22Rv1 (cell line): ENCODE results near the gene AP5M1.
"Not testable (repeated sequence)": the region's sequence is repeated elsewhere in the genome, so short reads cannot be mapped to it uniquely, and the experiment has no call there.

ENCODE experiments used
- H3K27ac ChIP-seq: fragments of 450-650 bp; 2 replicates; pipeline ENCODE4 v1.5.1; 2017
- ZFX ChIP-seq: fragments of 450-650 bp; IDR thresholded peaks from 2 replicates; pipeline ENCODE4 v1.6.1; 2017; ENCODE audit warnings: antibody characterized with exemption, borderline replicate concordance
- TF ChIP-seq, protein P1 (sequence below): fragments of 450-650 bp; IDR thresholded peaks from 2 replicates; pipeline ENCODE4 v1.5.1; 2017; ENCODE audit warnings: mild to moderate bottlenecking

Gene AP5M1, protein sequence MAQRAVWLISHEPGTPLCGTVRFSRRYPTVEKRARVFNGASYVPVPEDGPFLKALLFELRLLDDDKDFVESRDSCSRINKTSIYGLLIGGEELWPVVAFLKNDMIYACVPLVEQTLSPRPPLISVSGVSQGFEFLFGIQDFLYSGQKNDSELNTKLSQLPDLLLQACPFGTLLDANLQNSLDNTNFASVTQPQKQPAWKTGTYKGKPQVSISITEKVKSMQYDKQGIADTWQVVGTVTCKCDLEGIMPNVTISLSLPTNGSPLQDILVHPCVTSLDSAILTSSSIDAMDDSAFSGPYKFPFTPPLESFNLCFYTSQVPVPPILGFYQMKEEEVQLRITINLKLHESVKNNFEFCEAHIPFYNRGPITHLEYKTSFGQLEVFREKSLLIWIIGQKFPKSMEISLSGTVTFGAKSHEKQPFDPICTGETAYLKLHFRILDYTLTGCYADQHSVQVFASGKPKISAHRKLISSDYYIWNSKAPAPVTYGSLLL

DNA sequence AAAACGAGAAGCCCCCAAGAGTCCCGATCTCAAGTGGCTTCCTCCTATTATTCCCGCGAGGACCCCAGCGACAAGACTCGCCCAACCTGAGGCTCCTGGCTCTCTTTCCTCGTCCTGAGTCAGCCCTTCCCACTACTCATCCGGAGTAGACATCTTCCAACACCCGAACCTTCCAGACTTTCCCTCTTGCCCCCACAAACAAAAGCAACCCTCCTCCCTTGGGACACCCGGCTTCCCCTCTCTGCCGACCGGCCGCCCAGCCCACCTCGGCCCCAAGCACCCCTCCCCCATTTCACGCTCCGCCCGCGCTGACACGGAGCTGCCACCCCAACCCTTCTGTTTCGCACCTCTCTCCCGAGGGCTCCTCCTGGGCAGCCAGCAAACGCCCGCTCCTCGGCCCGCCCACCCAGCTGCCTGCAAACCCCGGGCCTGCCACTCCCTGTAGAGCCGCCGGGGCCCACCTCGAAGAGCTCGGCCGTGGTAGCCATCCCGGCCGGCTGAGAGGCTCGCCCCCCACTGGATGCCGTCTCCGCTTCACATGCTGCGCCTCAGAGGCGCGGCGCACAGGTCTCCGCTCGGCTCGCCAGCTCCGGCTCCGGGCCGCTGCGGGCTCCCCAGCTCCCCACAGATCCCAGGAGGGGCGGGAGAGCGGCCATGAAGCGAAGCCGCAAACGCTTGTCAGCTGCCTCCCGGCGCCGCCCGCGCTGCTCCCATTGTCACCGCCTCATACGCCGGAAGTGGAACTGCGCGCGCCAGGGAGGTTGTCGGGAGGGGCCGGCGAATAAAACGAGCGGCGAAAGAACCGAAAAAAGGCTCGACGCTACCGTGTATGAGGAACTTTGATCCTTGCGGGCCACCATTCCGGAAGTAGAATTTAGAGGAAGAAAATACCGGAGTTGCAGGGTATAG is at the start of gene AP5M1, which contains the start of gene EXOC5:
TSS of gene AP5M1 (plus strand) at position 811 of the 909 bp plus-strand sequence. CDS start 344 bp downstream, outside the sequence.
TSS of gene EXOC5 (minus strand) at position 745 of the 909 bp plus-strand sequence. CDS start at position 488, 257 bp downstream.
- no peak for TF ChIP-seq ZFX
- TF ChIP-seq, protein P1, sequence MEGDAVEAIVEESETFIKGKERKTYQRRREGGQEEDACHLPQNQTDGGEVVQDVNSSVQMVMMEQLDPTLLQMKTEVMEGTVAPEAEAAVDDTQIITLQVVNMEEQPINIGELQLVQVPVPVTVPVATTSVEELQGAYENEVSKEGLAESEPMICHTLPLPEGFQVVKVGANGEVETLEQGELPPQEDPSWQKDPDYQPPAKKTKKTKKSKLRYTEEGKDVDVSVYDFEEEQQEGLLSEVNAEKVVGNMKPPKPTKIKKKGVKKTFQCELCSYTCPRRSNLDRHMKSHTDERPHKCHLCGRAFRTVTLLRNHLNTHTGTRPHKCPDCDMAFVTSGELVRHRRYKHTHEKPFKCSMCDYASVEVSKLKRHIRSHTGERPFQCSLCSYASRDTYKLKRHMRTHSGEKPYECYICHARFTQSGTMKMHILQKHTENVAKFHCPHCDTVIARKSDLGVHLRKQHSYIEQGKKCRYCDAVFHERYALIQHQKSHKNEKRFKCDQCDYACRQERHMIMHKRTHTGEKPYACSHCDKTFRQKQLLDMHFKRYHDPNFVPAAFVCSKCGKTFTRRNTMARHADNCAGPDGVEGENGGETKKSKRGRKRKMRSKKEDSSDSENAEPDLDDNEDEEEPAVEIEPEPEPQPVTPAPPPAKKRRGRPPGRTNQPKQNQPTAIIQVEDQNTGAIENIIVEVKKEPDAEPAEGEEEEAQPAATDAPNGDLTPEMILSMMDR: no peak; the same call in 1 of the 2 replicates

DNA sequence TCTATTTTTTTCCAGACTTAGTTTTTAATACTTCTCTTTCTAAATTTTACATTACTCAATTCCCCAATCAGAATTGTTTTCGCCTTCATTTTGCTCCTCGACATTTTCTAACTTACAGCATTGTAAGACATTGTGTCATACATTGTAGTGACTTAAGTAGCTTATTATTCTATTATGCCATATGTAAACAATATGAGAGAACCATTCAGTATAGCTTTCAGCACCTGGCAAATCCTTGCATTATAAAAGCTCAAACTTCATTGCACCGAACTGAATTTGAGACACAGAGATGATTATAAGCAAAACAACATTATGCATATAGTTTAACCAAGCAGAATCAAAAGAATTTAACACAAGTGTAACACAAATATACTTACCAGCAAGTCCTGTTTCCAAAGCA is 46.8 kb upstream of the AP5M1 start:
- TF ChIP-seq, protein P1: no peak
- TF ChIP-seq ZFX: no peak
- H3K27ac ChIP-seq: no peak overlapping the region

More for the DNA sequence above, at the start of gene AP5M1, which contains the start of gene EXOC5:
- peak within 1 kb of the TSS; percentile 95 for H3K27ac ChIP-seq

DNA sequence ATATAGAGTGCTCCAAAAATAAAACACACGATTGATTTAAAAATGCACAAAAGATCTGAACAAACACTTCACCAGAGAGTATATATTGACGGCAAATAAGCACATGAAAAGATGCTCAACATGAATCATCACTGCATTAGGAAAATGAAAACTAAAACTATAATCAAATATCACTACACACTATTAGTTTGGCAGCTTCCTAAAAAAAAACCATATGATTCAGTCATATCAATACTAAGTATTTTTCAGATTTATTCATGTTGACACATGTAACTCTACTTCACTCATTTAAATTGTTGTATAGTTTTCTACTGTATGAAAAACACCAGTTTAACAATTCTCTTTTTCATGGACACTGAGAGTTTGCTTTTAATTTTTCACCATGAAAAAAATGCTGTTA is 41.7 kb upstream of the AP5M1 start:
- no peak overlapping the region for H3K27ac ChIP-seq
- TF ChIP-seq, protein P1: no peak
- TF ChIP-seq ZFX: no peak

DNA sequence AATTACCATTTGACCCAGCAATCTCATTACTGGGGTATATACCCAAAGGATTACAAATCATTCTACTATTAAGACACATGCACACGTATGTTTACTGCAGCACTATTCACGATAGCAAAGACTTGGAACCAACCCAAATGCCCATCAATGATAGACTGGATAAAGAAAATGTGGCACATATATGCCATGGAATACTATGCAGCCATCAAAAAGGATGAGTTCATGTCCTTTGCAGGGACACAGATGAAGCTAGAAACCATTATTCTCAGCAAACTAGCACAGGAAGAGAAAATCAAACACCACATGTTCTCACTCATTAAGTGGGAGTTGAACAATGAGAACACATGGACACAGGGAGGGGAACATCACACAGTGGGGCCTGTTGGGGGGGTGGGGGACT is 40.5 kb upstream of the AP5M1 start:
- H3K27ac ChIP-seq: not testable (repeated sequence)

DNA sequence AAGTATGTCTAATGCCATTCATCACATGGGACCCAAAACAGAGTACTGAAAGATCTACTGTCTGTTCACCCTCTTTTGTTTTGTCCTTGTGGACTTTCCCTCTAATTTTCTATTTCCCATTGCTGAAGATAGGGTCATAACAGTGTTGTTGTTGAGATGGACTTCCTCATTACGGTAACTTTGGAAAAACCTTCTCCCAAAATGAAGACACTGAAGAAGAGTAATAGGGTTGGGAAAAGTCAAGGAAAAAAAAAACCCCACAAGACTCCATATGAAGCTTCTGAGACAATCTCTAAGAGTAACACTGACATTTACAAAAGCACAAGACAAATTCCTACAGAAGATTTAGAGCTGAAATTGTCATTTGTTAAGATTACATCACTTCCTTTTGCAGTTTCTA is 36.8 kb upstream of the AP5M1 start:
- no peak for TF ChIP-seq ZFX
- TF ChIP-seq, protein P1: no peak
- no peak overlapping the region for H3K27ac ChIP-seq

DNA sequence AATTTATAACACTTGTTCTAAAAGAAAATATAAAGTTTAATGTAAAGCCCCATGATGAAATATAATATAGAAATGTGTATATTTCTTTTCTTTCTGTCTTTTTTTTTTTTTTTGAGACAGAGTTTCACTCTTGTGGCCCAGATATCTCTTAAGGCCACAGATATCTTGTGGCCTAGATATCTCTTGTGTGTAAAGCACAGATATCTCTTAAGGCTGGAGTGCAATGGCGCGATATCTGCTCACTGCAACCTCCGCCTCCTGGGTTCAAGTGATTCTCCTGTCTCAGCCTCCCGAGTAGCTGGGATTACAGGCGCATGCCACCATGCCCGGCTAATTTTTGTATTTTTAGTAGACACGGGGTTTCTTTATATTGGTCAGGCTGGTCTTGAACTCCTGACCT is 28.7 kb upstream of the AP5M1 start:
- H3K27ac ChIP-seq: not testable (repeated sequence)

DNA sequence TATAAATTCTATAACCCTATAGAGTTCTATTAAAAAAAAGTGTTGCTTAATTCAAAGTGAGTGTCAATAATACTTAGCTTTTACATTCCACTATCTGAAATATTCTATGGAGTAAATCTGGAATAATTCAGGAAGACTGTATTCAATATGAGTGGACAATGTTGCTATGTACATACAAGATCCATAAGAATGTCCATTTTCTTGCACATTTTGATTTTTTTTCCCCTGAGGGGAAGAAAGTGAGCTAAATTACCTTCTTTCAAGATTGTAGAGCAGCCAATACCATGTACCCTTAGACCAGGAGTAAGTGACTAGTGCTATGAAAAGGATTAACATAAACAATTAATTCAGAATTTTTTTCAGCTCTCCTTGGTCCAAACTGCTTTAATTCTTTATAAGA is 25.5 kb upstream of the AP5M1 start:
- H3K27ac ChIP-seq: no peak overlapping the region
- TF ChIP-seq, protein P1: no peak
- TF ChIP-seq ZFX: no peak

DNA sequence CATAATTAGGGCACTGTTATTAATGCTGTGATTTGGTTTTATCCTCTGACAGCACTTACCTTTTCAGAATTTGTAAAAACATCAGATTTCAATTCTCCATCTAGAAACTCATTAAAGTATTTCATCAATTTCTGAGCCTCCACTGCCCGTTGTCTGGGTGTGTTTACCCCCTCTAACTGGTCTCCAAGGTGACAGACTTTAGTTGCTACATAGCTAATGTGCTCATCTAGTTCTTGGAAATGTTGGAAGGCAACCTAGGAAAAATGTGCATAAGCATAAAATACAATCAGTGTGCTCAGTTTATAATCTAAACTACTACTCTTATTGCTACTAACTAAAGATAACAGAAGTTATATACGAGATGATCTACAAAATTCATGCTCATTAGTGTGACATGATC is 24.7 kb upstream of the AP5M1 start:
- no peak overlapping the region for H3K27ac ChIP-seq
- TF ChIP-seq, protein P1: no peak
- no peak for TF ChIP-seq ZFX
